Tibial nerve (tissue), 4 donors: ENCODE results near the gene SH3TC1. TPM values are rescaled to one million over a fixed set of nuclear protein-coding genes. Genes with fewer than 3 reads are reported as not detected.

ENCODE experiments used
- DNase-seq, 2 donors: peaks; one replicate each; pipeline ENCODE4 v3.0.0-alpha.2; 2019; ENCODE audit warnings: low spot score in 2 of 2
- H3K27ac ChIP-seq, 4 donors: fragments of 200-600 bp; sonication (generic) in 3 of 4; one replicate each; pipeline ENCODE4 v1.5.1; 2017 to 2019; ENCODE audit warnings: mild to moderate bottlenecking in 1 of 4
- H3K27me3 ChIP-seq, 2 donors: fragments of 200-600 bp; sonication (generic) in 1 of 2; one replicate each; pipeline versions ENCODE4 v1.5.1 to v1.6.0; 2017 to 2019
- H3K36me3 ChIP-seq, 3 donors: fragments of 200-600 bp; sonication (generic); one replicate each; pipeline ENCODE4 v1.5.1; 2018 to 2019
- H3K4me1 ChIP-seq, 4 donors: fragments of 200-600 bp; sonication (generic) in 3 of 4; one replicate each; pipeline ENCODE4 v1.5.1; 2017 to 2019
- H3K4me3 ChIP-seq, 4 donors: fragments of 200-600 bp; sonication (generic) in 3 of 4; one replicate each; pipeline ENCODE4 v1.5.1; 2017 to 2019; ENCODE audit warnings: mild to moderate bottlenecking in 1 of 4, moderate library complexity in 1 of 4
- H3K9me3 ChIP-seq, 4 donors: fragments of 200-600 bp; sonication (generic) in 3 of 4; one replicate each; pipeline ENCODE4 v1.5.1; 2017 to 2019
- EP300 ChIP-seq, 2 donors: sonication (generic); formaldehyde crosslinking; IDR thresholded peaks; one replicate each; pipeline ENCODE4 v1.6.1; 2017; ENCODE audit warnings: antibody characterized with exemption in 2 of 2, mild to moderate bottlenecking in 1 of 2
- POLR2A ChIP-seq, 2 donors: fragments of 450-650 bp; IDR thresholded peaks; one replicate each; pipeline ENCODE4 v1.6.1; 2017; ENCODE audit warnings: antibody characterized with exemption in 2 of 2, mild to moderate bottlenecking in 2 of 2, moderate library complexity in 2 of 2
- WGBS, 2 donors: methylation state at CpG; one replicate each; pipeline ENCODE4 v1.1.5; 2018; 5-methylcytosine and 5-hydroxymethylcytosine counted together
- total RNA-seq, 4 donors: library from RNA; depleted of rRNA; stranded (reverse); fragments of >200 nt; gene quantifications; one replicate each; pipeline ENCODE4 v1.1.0, GENCODE V29; 2016
- TF ChIP-seq, protein P1 (sequence below), 5 experiments: fragments of 200-600 bp in 3 of 5; fragments of 450-650 bp in 2 of 5; sonication (generic) in 3 of 5; IDR thresholded peaks; one replicate each; pipeline ENCODE4 v1.5.1; 2016 to 2019; ENCODE audit warnings: antibody characterized with exemption in 5 of 5, mild to moderate bottlenecking in 3 of 5, moderate library complexity in 2 of 5

SH3TC1 gene
- total RNA-seq, 4 donors from 2014 or later: 31.6 to 176 (median 69.7) TPM

DNA sequence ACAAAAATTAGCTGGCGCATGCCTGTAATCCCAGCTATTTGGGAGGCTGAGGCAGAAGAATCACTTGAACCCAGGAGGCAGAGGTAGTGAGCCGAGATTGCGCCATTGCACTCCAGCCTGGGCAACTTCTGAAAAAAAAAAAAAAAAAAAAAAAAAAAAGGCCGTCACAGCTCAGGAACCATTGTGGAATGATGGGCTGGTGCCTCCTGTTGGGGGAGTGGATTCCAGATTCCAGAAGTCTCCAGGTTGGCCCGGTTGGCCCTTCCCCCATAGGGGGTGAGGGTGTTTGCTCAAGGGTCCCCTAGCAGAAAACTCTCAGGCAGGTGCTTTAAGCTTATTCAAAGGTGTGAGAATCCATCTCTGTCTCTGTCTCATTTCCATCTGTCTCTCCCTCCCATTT is 11.5 kb downstream of the SH3TC1 start:
- Histone ChIP-seq H3K36me3 (no peaks in the 10 kb centered on the region), H3K27ac (no peak overlapping the region), H3K27me3 (no peaks in the 10 kb centered on the region), H3K4me1 (peaks cover 0 to 13% (median 0%) of the 10 kb centered on the region in 4 donors), H3K9me3 (no peaks in the 10 kb centered on the region), H3K4me3 (no peak overlapping the region)
- no peak for TF ChIP-seq EP300 (IDR thresholded peaks at IDR 0.05)
- no peak for TF ChIP-seq POLR2A (IDR thresholded peaks at IDR 0.05)
- TF ChIP-seq, protein P1, sequence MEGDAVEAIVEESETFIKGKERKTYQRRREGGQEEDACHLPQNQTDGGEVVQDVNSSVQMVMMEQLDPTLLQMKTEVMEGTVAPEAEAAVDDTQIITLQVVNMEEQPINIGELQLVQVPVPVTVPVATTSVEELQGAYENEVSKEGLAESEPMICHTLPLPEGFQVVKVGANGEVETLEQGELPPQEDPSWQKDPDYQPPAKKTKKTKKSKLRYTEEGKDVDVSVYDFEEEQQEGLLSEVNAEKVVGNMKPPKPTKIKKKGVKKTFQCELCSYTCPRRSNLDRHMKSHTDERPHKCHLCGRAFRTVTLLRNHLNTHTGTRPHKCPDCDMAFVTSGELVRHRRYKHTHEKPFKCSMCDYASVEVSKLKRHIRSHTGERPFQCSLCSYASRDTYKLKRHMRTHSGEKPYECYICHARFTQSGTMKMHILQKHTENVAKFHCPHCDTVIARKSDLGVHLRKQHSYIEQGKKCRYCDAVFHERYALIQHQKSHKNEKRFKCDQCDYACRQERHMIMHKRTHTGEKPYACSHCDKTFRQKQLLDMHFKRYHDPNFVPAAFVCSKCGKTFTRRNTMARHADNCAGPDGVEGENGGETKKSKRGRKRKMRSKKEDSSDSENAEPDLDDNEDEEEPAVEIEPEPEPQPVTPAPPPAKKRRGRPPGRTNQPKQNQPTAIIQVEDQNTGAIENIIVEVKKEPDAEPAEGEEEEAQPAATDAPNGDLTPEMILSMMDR (IDR thresholded peaks at IDR 0.05): no peak
- DNase-seq: no peak
- WGBS, 2 donors: 69 to 78% methylated on average over 5 of the region's 5 CpGs

DNA sequence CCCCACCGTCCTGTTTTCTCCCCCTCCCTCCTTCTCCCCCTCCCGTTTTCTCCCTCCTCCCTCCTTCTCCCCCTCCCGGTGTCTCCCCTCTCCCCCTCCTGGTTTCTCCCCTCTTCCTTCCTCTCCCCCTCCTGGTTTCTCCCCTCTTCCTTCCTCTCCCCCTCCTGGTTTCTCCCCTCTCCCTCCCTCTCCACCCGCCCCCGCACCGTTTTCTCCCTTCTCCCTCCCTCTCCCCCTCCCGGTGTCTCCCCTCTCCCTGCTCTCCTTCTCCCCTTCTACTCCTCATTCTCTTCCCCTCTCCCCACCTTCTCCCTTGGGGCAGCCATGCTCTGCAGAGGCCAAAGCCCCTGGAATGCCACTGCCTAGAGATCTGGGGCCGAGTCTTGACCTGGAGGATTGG is 12.2 kb downstream of the SH3TC1 start:
- peaks cover 0 to 10% (median 0%) of the 10 kb centered on the region in 4 donors for H3K4me1 ChIP-seq
- no peak overlapping the region for H3K27ac ChIP-seq
- TF ChIP-seq, protein P1 (IDR thresholded peaks at IDR 0.05): no peak
- TF ChIP-seq POLR2A (IDR thresholded peaks at IDR 0.05): no peak
- no peak for TF ChIP-seq EP300 (IDR thresholded peaks at IDR 0.05)
- no peak for DNase-seq
- WGBS, 2 donors: 13 to 35% methylated on average over 3 of the region's 8 CpGs
- H3K9me3 ChIP-seq: no peaks in the 10 kb centered on the region
- no peak overlapping the region for H3K4me3 ChIP-seq
- H3K27me3 ChIP-seq: no peaks in the 10 kb centered on the region
- H3K36me3 ChIP-seq: peaks cover 0 to 3% (median 0%) of the 10 kb centered on the region in 3 donors

DNA sequence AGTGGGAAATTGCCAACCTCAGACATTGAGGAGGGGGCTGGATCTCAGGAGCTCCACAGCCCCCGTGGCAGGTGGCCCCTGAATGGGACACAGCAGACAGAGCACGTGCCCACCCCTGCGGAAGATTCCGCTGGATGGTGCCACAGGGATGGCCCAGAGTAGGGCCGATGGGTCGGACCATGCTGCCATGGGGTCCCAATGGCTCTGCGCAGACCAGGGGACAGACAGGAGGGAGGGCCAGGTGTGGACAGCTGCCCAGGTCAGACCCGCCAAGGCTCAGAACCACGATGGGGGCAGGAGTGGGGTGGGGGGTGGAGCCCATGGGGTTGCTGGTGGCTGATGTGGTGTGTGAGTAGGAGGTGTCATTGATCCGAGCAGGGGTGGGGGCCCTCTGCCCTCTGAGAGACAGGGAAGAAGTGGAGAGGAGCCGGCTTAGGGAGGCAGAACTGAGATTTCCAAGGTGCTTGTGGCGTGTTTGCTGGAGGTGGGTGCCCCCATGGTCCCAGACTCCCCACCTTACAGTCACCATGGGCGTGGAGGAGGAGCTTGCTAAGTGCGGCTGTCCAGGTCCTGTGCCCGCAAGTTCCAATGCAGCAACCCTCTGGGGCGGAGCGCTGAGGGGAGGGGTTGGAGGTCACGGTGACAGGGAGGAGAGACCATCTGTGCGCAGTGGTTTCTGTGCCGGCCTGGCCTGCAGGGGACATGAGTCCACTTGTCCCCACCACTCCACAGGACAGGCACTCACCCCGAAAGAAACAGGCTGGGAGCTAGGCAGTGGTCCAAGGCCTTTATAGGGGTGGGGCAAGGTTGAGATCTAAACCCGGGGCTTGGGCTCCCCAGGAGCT is 12.9 kb downstream of the SH3TC1 start:
- peaks cover 0 to 10% (median 0%) of the 10 kb centered on the region in 3 donors for H3K36me3 ChIP-seq
- no peaks in the 10 kb centered on the region for H3K9me3 ChIP-seq
- no peak for DNase-seq
- 81 to 85% methylated on average over 20 to 22 of the region's 22 CpGs for WGBS, 2 donors
- H3K4me1 ChIP-seq: peaks cover 0 to 9% (median 0%) of the 10 kb centered on the region in 4 donors
- no peaks in the 10 kb centered on the region for H3K27me3 ChIP-seq
- H3K27ac ChIP-seq: no peak overlapping the region
- no peak for TF ChIP-seq POLR2A (IDR thresholded peaks at IDR 0.05)
- H3K4me3 ChIP-seq: no peak overlapping the region

DNA sequence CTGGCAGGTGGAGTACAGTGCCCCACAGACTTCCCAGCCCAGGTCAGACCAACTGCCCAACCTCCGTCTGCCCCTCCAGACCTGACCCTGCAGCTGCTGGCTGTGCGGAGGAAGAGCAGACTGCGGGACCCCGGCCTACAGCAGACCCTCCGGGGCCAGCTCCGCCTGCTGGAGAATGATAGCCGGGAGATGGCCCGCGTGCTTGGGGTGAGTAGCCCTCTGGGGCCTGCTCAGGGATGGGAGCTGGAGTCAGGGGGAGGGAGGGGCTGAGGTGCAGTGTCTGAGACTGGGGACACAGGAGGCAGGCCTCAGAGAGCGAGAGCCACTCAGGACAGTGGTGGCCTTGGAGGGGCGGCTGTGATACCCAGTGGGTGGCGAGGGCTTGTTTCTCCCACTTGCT is 13.5 kb downstream of the SH3TC1 start:
- TF ChIP-seq EP300 (IDR thresholded peaks at IDR 0.05) (no peak), POLR2A (IDR thresholded peaks at IDR 0.05) (no peak)

DNA sequence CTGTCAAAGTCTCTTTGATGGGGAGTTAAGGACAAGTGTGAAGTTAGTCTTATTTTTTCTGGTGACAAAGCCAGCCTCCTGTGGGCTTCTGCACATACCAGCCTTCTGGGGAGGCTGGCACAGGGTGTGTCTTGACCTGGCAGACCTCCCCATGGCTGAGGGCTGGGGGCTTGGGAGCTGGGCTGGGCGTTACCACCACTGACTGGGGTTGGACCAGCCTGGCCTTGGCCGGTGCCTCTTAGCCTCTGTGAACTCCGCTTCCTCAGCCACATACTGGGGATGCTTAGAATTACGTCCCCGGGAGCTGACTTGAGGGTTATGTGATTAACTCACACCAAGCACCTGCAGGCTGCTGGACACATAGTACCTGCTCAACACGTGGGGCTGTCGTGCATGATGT is 14.0 kb downstream of the SH3TC1 start:
- H3K27ac ChIP-seq: no peak overlapping the region
- WGBS, 2 donors: 74 to 93% methylated on average over 6 to 7 of the region's 7 CpGs

More for the DNA sequence above, 13.5 kb downstream of the SH3TC1 start:
- peaks cover 0 to 9% (median 0%) of the 10 kb centered on the region in 4 donors for H3K4me1 ChIP-seq
- H3K27me3 ChIP-seq: no peaks in the 10 kb centered on the region
- no peak overlapping the region for H3K4me3 ChIP-seq
- WGBS, 2 donors: 76 to 77% methylated on average over 8 to 11 of the region's 12 CpGs
- H3K27ac ChIP-seq: no peak overlapping the region
- DNase-seq: no peak
- no peaks in the 10 kb centered on the region for H3K9me3 ChIP-seq
- H3K36me3 ChIP-seq: peaks cover 0 to 16% (median 0%) of the 10 kb centered on the region in 3 donors

More for the DNA sequence above, 14.0 kb downstream of the SH3TC1 start:
- TF ChIP-seq POLR2A (IDR thresholded peaks at IDR 0.05) (no peak), EP300 (IDR thresholded peaks at IDR 0.05) (no peak)
- TF ChIP-seq, protein P1 (IDR thresholded peaks at IDR 0.05): no peak
- no peak for DNase-seq
- Histone ChIP-seq H3K36me3 (peaks cover 0 to 16% (median 0%) of the 10 kb centered on the region in 3 donors), H3K9me3 (no peaks in the 10 kb centered on the region), H3K4me3 (no peak overlapping the region), H3K27me3 (no peaks in the 10 kb centered on the region), H3K4me1 (peaks cover 0 to 9% (median 0%) of the 10 kb centered on the region in 4 donors)
